Measurements from ENCODE around the gene IPO11.
"Not testable (repeated sequence)": the region's sequence is repeated elsewhere in the genome, so short reads cannot be mapped to it uniquely, and the experiment has no call there.

Gene IPO11

GRCh38 chr5:62661126-62661525 is 248.6 kb downstream of the IPO11 start:
- no peaks in the 10 kb centered on the region for H3K9me2 ChIP-seq (ENCODE audit: low read depth, low read length)
- TF ChIP-seq CTCF (IDR thresholded peaks at IDR 0.05; ENCODE audit: low read length), result no peak
- TF ChIP-seq EZH2 (IDR thresholded peaks at IDR 0.05; ENCODE audit: borderline replicate concordance, low read length), result no peak
- no peaks in the 10 kb centered on the region for H3F3A ChIP-seq (ENCODE audit: insufficient read depth, low read length)
- no peaks in the 10 kb centered on the region for H3K9me3 ChIP-seq (ENCODE audit: low read length)
- H2AFZ ChIP-seq (ENCODE audit: low read length), result no peak overlapping the region
- H3K79me2 ChIP-seq (ENCODE audit: insufficient read depth, low read length), result no peaks in the 10 kb centered on the region
- no peaks in the 10 kb centered on the region for H3K36me3 ChIP-seq (ENCODE audit: insufficient read depth, low read length)
- no peaks in the 10 kb centered on the region for H4K20me1 ChIP-seq (ENCODE audit: insufficient read depth, low read length)
- no peak overlapping the region for H3K9ac ChIP-seq (ENCODE audit: low read length)
- no peak overlapping the region for H3K27ac ChIP-seq (ENCODE audit: low read depth, low read length, poor library complexity, severe bottlenecking)
- no peaks in the 10 kb centered on the region for H3K4me1 ChIP-seq (ENCODE audit: insufficient read depth, low read length, severe bottlenecking)
- no peak overlapping the region for H3K4me2 ChIP-seq (ENCODE audit: low read length)
- H3K4me3 ChIP-seq (ENCODE audit: low read depth, low read length, poor library complexity, severe bottlenecking), result no peak overlapping the region
- no peaks in the 10 kb centered on the region for H3K27me3 ChIP-seq (ENCODE audit: insufficient read depth, low read length)

- Histone ChIP-seq H3K9me3 (ENCODE audit: low read length) (no peaks in the 10 kb centered on the region), H3K9me2 (ENCODE audit: low read depth, low read length) (no peaks in the 10 kb centered on the region), H3F3A (ENCODE audit: insufficient read depth, low read length) (no peaks in the 10 kb centered on the region), H3K36me3 (ENCODE audit: insufficient read depth, low read length) (no peaks in the 10 kb centered on the region), H4K20me1 (ENCODE audit: insufficient read depth, low read length) (no peaks in the 10 kb centered on the region), H3K79me2 (ENCODE audit: insufficient read depth, low read length) (no peaks in the 10 kb centered on the region), H3K4me1 (ENCODE audit: insufficient read depth, low read length, severe bottlenecking) (no peaks in the 10 kb centered on the region), H3K27me3 (ENCODE audit: insufficient read depth, low read length) (no peaks in the 10 kb centered on the region), H3K4me3 (ENCODE audit: low read depth, low read length, poor library complexity, severe bottlenecking) (no peak overlapping the region), H2AFZ (ENCODE audit: low read length) (no peak overlapping the region), H3K4me2 (ENCODE audit: low read length) (no peak overlapping the region), H3K27ac (ENCODE audit: low read depth, low read length, poor library complexity, severe bottlenecking) (no peak overlapping the region), H3K9ac (ENCODE audit: low read length) (no peak overlapping the region)
- TF ChIP-seq EZH2 (IDR thresholded peaks at IDR 0.05; ENCODE audit: borderline replicate concordance, low read length) (no peak), CTCF (IDR thresholded peaks at IDR 0.05; ENCODE audit: low read length) (no peak)
These were observed 250.0 kb downstream of the IPO11 start for GRCh38 chr5:62662521-62662920.

GRCh38 chr5:62671479-62671878 is 258.9 kb downstream of the IPO11 start:
- no peaks in the 10 kb centered on the region for H3K79me2 ChIP-seq (ENCODE audit: insufficient read depth, low read length)
- no peaks in the 10 kb centered on the region for H3K4me1 ChIP-seq (ENCODE audit: insufficient read depth, low read length, severe bottlenecking)
- no peaks in the 10 kb centered on the region for H3K36me3 ChIP-seq (ENCODE audit: insufficient read depth, low read length)
- no peak overlapping the region for H3K27ac ChIP-seq (ENCODE audit: low read depth, low read length, poor library complexity, severe bottlenecking)
- H3K9me3 ChIP-seq (ENCODE audit: low read length), result no peaks in the 10 kb centered on the region
- no peak overlapping the region for H2AFZ ChIP-seq (ENCODE audit: low read length)
- TF ChIP-seq EZH2 (IDR thresholded peaks at IDR 0.05; ENCODE audit: borderline replicate concordance, low read length) (no peak), CTCF (IDR thresholded peaks at IDR 0.05; ENCODE audit: low read length) (no peak)
- no peak overlapping the region for H3K9ac ChIP-seq (ENCODE audit: low read length)
- H3K9me2 ChIP-seq (ENCODE audit: low read depth, low read length), result no peaks in the 10 kb centered on the region
- no peaks in the 10 kb centered on the region for H3K27me3 ChIP-seq (ENCODE audit: insufficient read depth, low read length)
- no peak overlapping the region for H3K4me3 ChIP-seq (ENCODE audit: low read depth, low read length, poor library complexity, severe bottlenecking)
- H4K20me1 ChIP-seq (ENCODE audit: insufficient read depth, low read length), result no peaks in the 10 kb centered on the region
- no peak overlapping the region for H3K4me2 ChIP-seq (ENCODE audit: low read length)
- no peaks in the 10 kb centered on the region for H3F3A ChIP-seq (ENCODE audit: insufficient read depth, low read length)

- H2AFZ ChIP-seq (ENCODE audit: low read length); H3K79me2 ChIP-seq (ENCODE audit: insufficient read depth, low read length); H3K9me3 ChIP-seq (ENCODE audit: low read length); H3K4me2 ChIP-seq (ENCODE audit: low read length); H3K27me3 ChIP-seq (ENCODE audit: insufficient read depth, low read length); H3K9ac ChIP-seq (ENCODE audit: low read length); H3K9me2 ChIP-seq (ENCODE audit: low read depth, low read length); H3F3A ChIP-seq (ENCODE audit: insufficient read depth, low read length); H3K27ac ChIP-seq (ENCODE audit: low read depth, low read length, poor library complexity, severe bottlenecking); H4K20me1 ChIP-seq (ENCODE audit: insufficient read depth, low read length); H3K4me3 ChIP-seq (ENCODE audit: low read depth, low read length, poor library complexity, severe bottlenecking); H3K36me3 ChIP-seq (ENCODE audit: insufficient read depth, low read length); H3K4me1 ChIP-seq (ENCODE audit: insufficient read depth, low read length, severe bottlenecking): not testable (repeated sequence)
These were observed 264.0 kb downstream of the IPO11 start for GRCh38 chr5:62676596-62676995.

All from OCI-LY1 (cell line).